Neural cell (in vitro differentiated cells): ENCODE measurements around the gene PCDH9. TPM values are rescaled to one million over a fixed set of nuclear protein-coding genes. Genes with fewer than 3 reads are reported as not detected.

ENCODE experiments used
- H2AFZ ChIP-seq: fragments of 200-600, 300-800 bp; sonication (generic), shearing (Covaris generic); 2 replicates; pipeline ENCODE4 v1.6.0; 2014; ENCODE audit warnings: low read depth, mild to moderate bottlenecking, antibody characterized with exemption, low read length, moderate library complexity
- H3F3A ChIP-seq: fragments of 200-600 bp; shearing (Covaris generic); 2 replicates; pipeline ENCODE4 v1.6.1; 2016; ENCODE audit warnings: mild to moderate bottlenecking, moderate library complexity, mixed read lengths, antibody characterized with exemption, low read length; ENCODE audit not compliant: insufficient read depth, poor library complexity, severe bottlenecking
- H3K27ac ChIP-seq: fragments of 200-600, 300-800 bp; sonication (generic), shearing (Covaris generic); 2 replicates; pipeline ENCODE4 v1.5.1; 2014; ENCODE audit warnings: mild to moderate bottlenecking, low read length, moderate library complexity
- H3K27me3 ChIP-seq: fragments of 300-800, 200-600 bp; sonication (generic), shearing (Covaris generic); 2 replicates; pipeline ENCODE4 v1.6.0; 2014; ENCODE audit warnings: mild to moderate bottlenecking, low read depth, low read length, moderate library complexity; ENCODE audit not compliant: insufficient read depth
- H3K36me3 ChIP-seq: fragments of 300-800, 200-600 bp; sonication (generic), shearing (Covaris generic); 2 replicates; pipeline ENCODE4 v1.5.1; 2014; ENCODE audit warnings: mild to moderate bottlenecking, antibody characterized with exemption, low read length, moderate library complexity; ENCODE audit not compliant: insufficient read depth
- H3K4me2 ChIP-seq: fragments of 300-800, 200-600 bp; sonication (generic), shearing (Covaris generic); 2 replicates; pipeline ENCODE4 v1.6.0; 2014; ENCODE audit warnings: mild to moderate bottlenecking, low read length
- H3K4me3 ChIP-seq: fragments of 300-800, 200-600 bp; sonication (generic), shearing (Covaris generic); 2 replicates; pipeline ENCODE4 v1.5.1; 2014; ENCODE audit warnings: mild to moderate bottlenecking, low read length, moderate library complexity
- H3K79me2 ChIP-seq: fragments of 200-600 bp; shearing (Covaris generic); replicated peaks from 2 replicates; pipeline ENCODE4 v1.6.0; 2014; ENCODE audit warnings: mild to moderate bottlenecking, low read length, moderate library complexity; ENCODE audit not compliant: insufficient read depth
- H3K9ac ChIP-seq: fragments of 300-800, 200-600 bp; sonication (generic), shearing (Covaris generic); 2 replicates; pipeline ENCODE4 v1.6.1; 2016; ENCODE audit warnings: mild to moderate bottlenecking, low read length, mixed read lengths
- H3K9me2 ChIP-seq: fragments of 200-600 bp; shearing (Covaris generic); 2 replicates; pipeline ENCODE4 v1.6.1; 2016; ENCODE audit warnings: mild to moderate bottlenecking, low read length, mixed read lengths; ENCODE audit not compliant: insufficient read depth
- H3K9me3 ChIP-seq: fragments of 200-600, 300-800 bp; sonication (generic), shearing (Covaris generic); 2 replicates; pipeline ENCODE4 v1.6.1; 2016; ENCODE audit warnings: mild to moderate bottlenecking, mixed run types, low read length, moderate library complexity, mixed read lengths
- H4K20me1 ChIP-seq: fragments of 200-600 bp; shearing (Covaris generic); 2 replicates; pipeline ENCODE4 v1.6.1; 2016; ENCODE audit warnings: mild to moderate bottlenecking, mixed run types; ENCODE audit not compliant: insufficient read depth
- CTCF ChIP-seq: fragments of 450-650 bp; IDR thresholded peaks from 2 replicates; pipeline ENCODE4 v1.5.1; 2014; ENCODE audit warnings: antibody characterized with exemption, mild to moderate bottlenecking, moderate library complexity; ENCODE audit not compliant: poor library complexity, severe bottlenecking
- EP300 ChIP-seq: fragments of 450-650 bp; conservative IDR thresholded peaks from 2 replicates; pipeline ENCODE4 v1.6.1; 2014; ENCODE audit warnings: antibody characterized with exemption, mild to moderate bottlenecking, moderate library complexity; ENCODE audit not compliant: poor library complexity, severe bottlenecking
- EZH2 ChIP-seq: fragments of 200-600, 300-800 bp; shearing (Covaris generic), sonication (generic); IDR thresholded peaks from 2 replicates; pipeline ENCODE4 v1.6.1; 2014; ENCODE audit warnings: antibody characterized with exemption, low read length, borderline replicate concordance, mild to moderate bottlenecking; ENCODE audit not compliant: insufficient read depth, poor library complexity, severe bottlenecking
- MXI1 ChIP-seq: fragments of 450-650 bp; conservative IDR thresholded peaks from 2 replicates; pipeline ENCODE4 v1.6.1; 2014; ENCODE audit warnings: antibody characterized with exemption, mild to moderate bottlenecking; ENCODE audit not compliant: poor library complexity, severe bottlenecking
- POLR2AphosphoS5 ChIP-seq: IDR thresholded peaks from 2 replicates; pipeline ENCODE4 v1.6.1; 2012
- RAD21 ChIP-seq: fragments of 450-650 bp; conservative IDR thresholded peaks from 2 replicates; pipeline ENCODE4 v1.6.1; 2014; ENCODE audit warnings: antibody characterized with exemption, mild to moderate bottlenecking, moderate library complexity
- REST ChIP-seq: IDR thresholded peaks from 2 replicates; pipeline ENCODE4 v1.6.1; 2012; ENCODE audit warnings: borderline replicate concordance
- SMC3 ChIP-seq: fragments of 450-650 bp; conservative IDR thresholded peaks from 2 replicates; pipeline ENCODE4 v1.6.1; 2014; ENCODE audit warnings: antibody characterized with exemption, mild to moderate bottlenecking, moderate library complexity; ENCODE audit not compliant: poor library complexity
- TAF1 ChIP-seq: IDR thresholded peaks from 2 replicates; pipeline ENCODE4 v1.6.1; 2012; ENCODE audit warnings: low read depth
- polyA plus RNA-seq: library from polyadenylated mRNA; depleted of rRNA; stranded (reverse); fragments of >200 nt; gene quantifications from 2 replicates; pipeline ENCODE4 v1.2.3, GENCODE V29; 2014

The PCDH9 gene
- polyA plus RNA-seq, 1 donor from 2014 or later: 4.6 TPM

- no peaks in the 10 kb centered on the region for H4K20me1 ChIP-seq
- H3K9ac ChIP-seq: no peak overlapping the region
- H3K27me3 ChIP-seq: no peaks in the 10 kb centered on the region
- H3K4me2 ChIP-seq: no peak overlapping the region
- no peak overlapping the region for H2AFZ ChIP-seq
- no peaks in the 10 kb centered on the region for H3F3A ChIP-seq
- H3K9me2 ChIP-seq: no peaks in the 10 kb centered on the region
- TF ChIP-seq EP300 (no peak), TAF1 (no peak), POLR2AphosphoS5 (no peak), EZH2 (no peak), RAD21 (no peak), CTCF (no peak), MXI1 (no peak), REST (no peak), SMC3 (no peak)
- H3K9me3 ChIP-seq: no peaks in the 10 kb centered on the region
- H3K79me2 ChIP-seq: no peaks in the 10 kb centered on the region
- H3K27ac ChIP-seq: no peak overlapping the region
- no peak overlapping the region for H3K4me3 ChIP-seq
- H3K36me3 ChIP-seq: no peaks in the 10 kb centered on the region
Measured at GRCh38 chr13:66459143-66459542, 771.0 kb downstream of the PCDH9 start.

- TF ChIP-seq CTCF (no peak), POLR2AphosphoS5 (no peak), MXI1 (no peak), RAD21 (no peak), EZH2 (no peak), EP300 (no peak), SMC3 (no peak), REST (no peak), TAF1 (no peak)
- Histone ChIP-seq H3K36me3 (no peaks in the 10 kb centered on the region), H3K9ac (no peak overlapping the region), H4K20me1 (no peaks in the 10 kb centered on the region), H3K4me3 (no peak overlapping the region), H2AFZ (no peak overlapping the region), H3K79me2 (no peaks in the 10 kb centered on the region), H3K9me3 (no peaks in the 10 kb centered on the region), H3K9me2 (no peaks in the 10 kb centered on the region), H3F3A (no peaks in the 10 kb centered on the region), H3K27me3 (no peaks in the 10 kb centered on the region), H3K27ac (no peak overlapping the region), H3K4me2 (no peak overlapping the region)
Measured at GRCh38 chr13:66446413-66446812, 783.7 kb downstream of the PCDH9 start.
